Prostate gland (tissue), 2 donors: Measurements from ENCODE around the gene SMIM38.

Source experiments
- CTCF ChIP-seq, 4 experiments: fragments of 200-600 bp in 2 of 4; fragments of 450-650 bp in 2 of 4; sonication (generic) in 2 of 4; IDR thresholded peaks; 1 replicate in 3 of 4; 2 replicates in 1 of 4; pipeline ENCODE4 v1.5.1; 2016 to 2019; ENCODE audit warnings: antibody characterized with exemption in 4 of 4, mild to moderate bottlenecking in 2 of 4, moderate library complexity in 2 of 4
- POLR2AphosphoS5 ChIP-seq: sonication (generic); formaldehyde crosslinking; IDR thresholded peaks from one replicate; pipeline ENCODE4 v1.6.1; 2017; ENCODE audit warnings: antibody characterized with exemption

GRCh38 chr11:69163842-69164241 is 8.1 kb downstream of the SMIM38 start:
- TF ChIP-seq CTCF (IDR thresholded peaks at IDR 0.05): no peak
- TF ChIP-seq POLR2AphosphoS5: no peak
